Gastrocnemius medialis (tissue), 4 donors: ENCODE data around the gene ASCC1.
"Not testable (repeated sequence)": the region's sequence is repeated elsewhere in the genome, so short reads cannot be mapped to it uniquely, and the experiment has no call there.

Experiments
- CTCF ChIP-seq, 5 experiments: fragments of 450-650 bp in 3 of 5; fragments of 200-600 bp in 2 of 5; sonication (generic) in 2 of 5; IDR thresholded peaks in 4 of 5; conservative IDR thresholded peaks in 1 of 5; 1 replicate in 4 of 5; 2 replicates in 1 of 5; pipeline ENCODE4 v1.5.1; 2016 to 2019; ENCODE audit warnings: antibody characterized with exemption in 5 of 5, mild to moderate bottlenecking in 3 of 5, moderate library complexity in 3 of 5
- POLR2A ChIP-seq, 2 donors: fragments of 450-650 bp; IDR thresholded peaks; one replicate each; pipeline ENCODE4 v1.6.1; 2017; ENCODE audit warnings: antibody characterized with exemption in 2 of 2, mild to moderate bottlenecking in 2 of 2, moderate library complexity in 2 of 2

GRCh38 chr10:72208526-72208925 is 7.5 kb downstream of the ASCC1 start:
- TF ChIP-seq CTCF (IDR thresholded peaks at IDR 0.05 in 4 of 5, conservative IDR thresholded peaks at IDR 0.05 in 1 of 5); POLR2A (IDR thresholded peaks at IDR 0.05): not testable (repeated sequence)
